Neural cell (in vitro differentiated cells): Measurements from ENCODE around the gene TNFAIP3.

Source experiments
- CTCF ChIP-seq: fragments of 450-650 bp; IDR thresholded peaks from 2 replicates; pipeline ENCODE4 v1.5.1; 2014; ENCODE audit warnings: antibody characterized with exemption, mild to moderate bottlenecking, moderate library complexity; ENCODE audit not compliant: poor library complexity, severe bottlenecking
- EP300 ChIP-seq: fragments of 450-650 bp; conservative IDR thresholded peaks from 2 replicates; pipeline ENCODE4 v1.6.1; 2014; ENCODE audit warnings: antibody characterized with exemption, mild to moderate bottlenecking, moderate library complexity; ENCODE audit not compliant: poor library complexity, severe bottlenecking
- EZH2 ChIP-seq: fragments of 200-600, 300-800 bp; shearing (Covaris generic), sonication (generic); IDR thresholded peaks from 2 replicates; pipeline ENCODE4 v1.6.1; 2014; ENCODE audit warnings: antibody characterized with exemption, low read length, borderline replicate concordance, mild to moderate bottlenecking; ENCODE audit not compliant: insufficient read depth, poor library complexity, severe bottlenecking
- MXI1 ChIP-seq: fragments of 450-650 bp; conservative IDR thresholded peaks from 2 replicates; pipeline ENCODE4 v1.6.1; 2014; ENCODE audit warnings: antibody characterized with exemption, mild to moderate bottlenecking; ENCODE audit not compliant: poor library complexity, severe bottlenecking
- POLR2AphosphoS5 ChIP-seq: IDR thresholded peaks from 2 replicates; pipeline ENCODE4 v1.6.1; 2012
- RAD21 ChIP-seq: fragments of 450-650 bp; conservative IDR thresholded peaks from 2 replicates; pipeline ENCODE4 v1.6.1; 2014; ENCODE audit warnings: antibody characterized with exemption, mild to moderate bottlenecking, moderate library complexity
- SMC3 ChIP-seq: fragments of 450-650 bp; conservative IDR thresholded peaks from 2 replicates; pipeline ENCODE4 v1.6.1; 2014; ENCODE audit warnings: antibody characterized with exemption, mild to moderate bottlenecking, moderate library complexity; ENCODE audit not compliant: poor library complexity
- TAF1 ChIP-seq: IDR thresholded peaks from 2 replicates; pipeline ENCODE4 v1.6.1; 2012; ENCODE audit warnings: low read depth
- TF ChIP-seq, protein P1 (sequence below): IDR thresholded peaks from 2 replicates; pipeline ENCODE4 v1.6.1; 2012; ENCODE audit warnings: borderline replicate concordance

GRCh38 chr6:137830511-137830911 is 36.5 kb upstream of the TNFAIP3 start:
- TF ChIP-seq EZH2: no peak
- no peak for TF ChIP-seq POLR2AphosphoS5
- no peak for TF ChIP-seq CTCF
- TF ChIP-seq EP300: no peak
- TF ChIP-seq, protein P1, sequence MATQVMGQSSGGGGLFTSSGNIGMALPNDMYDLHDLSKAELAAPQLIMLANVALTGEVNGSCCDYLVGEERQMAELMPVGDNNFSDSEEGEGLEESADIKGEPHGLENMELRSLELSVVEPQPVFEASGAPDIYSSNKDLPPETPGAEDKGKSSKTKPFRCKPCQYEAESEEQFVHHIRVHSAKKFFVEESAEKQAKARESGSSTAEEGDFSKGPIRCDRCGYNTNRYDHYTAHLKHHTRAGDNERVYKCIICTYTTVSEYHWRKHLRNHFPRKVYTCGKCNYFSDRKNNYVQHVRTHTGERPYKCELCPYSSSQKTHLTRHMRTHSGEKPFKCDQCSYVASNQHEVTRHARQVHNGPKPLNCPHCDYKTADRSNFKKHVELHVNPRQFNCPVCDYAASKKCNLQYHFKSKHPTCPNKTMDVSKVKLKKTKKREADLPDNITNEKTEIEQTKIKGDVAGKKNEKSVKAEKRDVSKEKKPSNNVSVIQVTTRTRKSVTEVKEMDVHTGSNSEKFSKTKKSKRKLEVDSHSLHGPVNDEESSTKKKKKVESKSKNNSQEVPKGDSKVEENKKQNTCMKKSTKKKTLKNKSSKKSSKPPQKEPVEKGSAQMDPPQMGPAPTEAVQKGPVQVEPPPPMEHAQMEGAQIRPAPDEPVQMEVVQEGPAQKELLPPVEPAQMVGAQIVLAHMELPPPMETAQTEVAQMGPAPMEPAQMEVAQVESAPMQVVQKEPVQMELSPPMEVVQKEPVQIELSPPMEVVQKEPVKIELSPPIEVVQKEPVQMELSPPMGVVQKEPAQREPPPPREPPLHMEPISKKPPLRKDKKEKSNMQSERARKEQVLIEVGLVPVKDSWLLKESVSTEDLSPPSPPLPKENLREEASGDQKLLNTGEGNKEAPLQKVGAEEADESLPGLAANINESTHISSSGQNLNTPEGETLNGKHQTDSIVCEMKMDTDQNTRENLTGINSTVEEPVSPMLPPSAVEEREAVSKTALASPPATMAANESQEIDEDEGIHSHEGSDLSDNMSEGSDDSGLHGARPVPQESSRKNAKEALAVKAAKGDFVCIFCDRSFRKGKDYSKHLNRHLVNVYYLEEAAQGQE: no peak
- TF ChIP-seq TAF1: no peak
- no peak for TF ChIP-seq SMC3
- TF ChIP-seq RAD21: no peak
- TF ChIP-seq MXI1: no peak
